Psoas muscle (tissue), 8 donors: ENCODE results near the gene TSNAX. TPM values are rescaled to one million over a fixed set of nuclear protein-coding genes. Genes with fewer than 3 reads are reported as not detected.

ENCODE experiments used
- ATAC-seq, 4 donors: fragments of 200-7000 bp; cut with Tn5 transposase; one replicate each; pipeline ENCODE4 v1.9.1; 2020; ENCODE audit warnings: moderate library complexity in 3 of 4, mild to moderate bottlenecking in 2 of 4
- DNase-seq, 2 donors: peaks; one replicate each; pipeline ENCODE4 v3.0.0-alpha.2; 2020
- H3K27ac ChIP-seq: fragments of 200-600 bp; one replicate; pipeline ENCODE4 v1.8.0; 2022
- H3K27me3 ChIP-seq, 3 donors: fragments of 200-600 bp in 1 of 3; one replicate each; pipeline versions ENCODE4 v1.6.1 to v1.8.0; 2013 to 2022; ENCODE audit warnings: low read length in 2 of 3, mild to moderate bottlenecking in 2 of 3, moderate library complexity in 1 of 3; ENCODE audit not compliant: insufficient read depth in 3 of 3
- H3K36me3 ChIP-seq, 2 donors: fragments of 200-600 bp in 1 of 2; one replicate each; pipeline versions ENCODE4 v1.6.1 to v1.8.0; 2013 to 2022; ENCODE audit warnings: low read depth in 1 of 2, mild to moderate bottlenecking in 1 of 2, moderate library complexity in 1 of 2; ENCODE audit not compliant: insufficient read depth in 1 of 2
- H3K4me1 ChIP-seq: fragments of 200-600 bp; one replicate; pipeline ENCODE4 v1.8.0; 2022
- H3K4me3 ChIP-seq: fragments of 200-600 bp; one replicate; pipeline ENCODE4 v1.8.0; 2022; ENCODE audit warnings: mild to moderate bottlenecking
- H3K9me3 ChIP-seq: fragments of 200-600 bp; one replicate; pipeline ENCODE4 v1.8.0; 2022
- CTCF ChIP-seq: fragments of 200-600 bp; IDR thresholded peaks from one replicate; pipeline ENCODE4 v1.8.0; 2022; ENCODE audit warnings: antibody characterized with exemption
- WGBS, 3 donors: extraction: QIAGEN DNeasy Blood & Tissue Kit; methylation state at CpG; one replicate each; pipeline versions ENCODE4 v1.1.6 to v1.1.7; 2013; 5-methylcytosine and 5-hydroxymethylcytosine counted together
- intact Hi-C, 2 donors: fragments of 100-400 bp; cut with DNase I; formaldehyde crosslinking; loops; one replicate each; pipeline versions ENCODE4 v1.11.0 to v1.14.2; 2022
- polyA plus RNA-seq, 3 donors: library from polyadenylated mRNA; stranded (reverse); fragments of 200-250 nt; gene quantifications; one replicate each; pipeline ENCODE4 v1.2.3, GENCODE V29; 2013
- total RNA-seq, 4 donors: library from RNA; stranded (reverse); fragmentation: NEBNext Ultra II Directional in 2 of 4; extraction: Animal tissue kit (Norgen Biotek cat#: 25700) in 2 of 4; gene quantifications; one replicate each; pipeline versions ENCODE4 v1.2.1 to v1.2.4, GENCODE V29; 2021 to 2023
- donor health status: healthy with polysubstance abuse.
- donor health status: DM: no; HTN: no; CAD: no; lungs with moderate emphysema.
- donor health status: Bipolar disorder and iron deficiency.
- donor health status: healthy.
- donor health status: DM: yes; HTN: yes; CAD: no.
- donor health status: DM: no; HTN: no; CAD: no.
- donor health status: DM: no; HTN: no; CAD: no.
- donor health status: DM: yes; HTN: yes; CAD: no.

TSNAX gene
- total and polyA plus RNA-seq, 7 donors, result 18.0 to 108 (median 41.3) TPM

- intact Hi-C loops, result no loop called here
- H3K4me3 ChIP-seq, result no peak overlapping the region
- ATAC-seq (no peak), DNase-seq (no peak)
- no peak for TF ChIP-seq CTCF
- no peaks in the 10 kb centered on the region for H3K27me3 ChIP-seq
- H3K27ac ChIP-seq, result no peak overlapping the region
- no peaks in the 10 kb centered on the region for H3K4me1 ChIP-seq
- H3K9me3 ChIP-seq, result no peaks in the 10 kb centered on the region
- H3K36me3 ChIP-seq, result no peaks in the 10 kb centered on the region
- WGBS, 3 donors, result 82 to 85% (median 83%) methylated on average over 5 of the region's 5 CpGs
Observed at GRCh38 chr1:231611851-231612250, 83.4 kb downstream of the TSNAX start.

- H3K9me3 ChIP-seq, result no peaks in the 10 kb centered on the region
- no peaks in the 10 kb centered on the region for H3K4me1 ChIP-seq
- WGBS, 3 donors, result 81 to 90% (median 88%) methylated on average over 10 of the region's 10 CpGs
- TF ChIP-seq CTCF, result no peak
- H3K27ac ChIP-seq, result no peak overlapping the region
- H3K4me3 ChIP-seq, result no peak overlapping the region
- no peaks in the 10 kb centered on the region for H3K27me3 ChIP-seq
- intact Hi-C loops, result no loop called here
- no peaks in the 10 kb centered on the region for H3K36me3 ChIP-seq
- ATAC-seq (peak in 1 of 4 donors; percentile 41), DNase-seq (no peak)
Observed at GRCh38 chr1:231612393-231613089, 84.1 kb downstream of the TSNAX start.

- Histone ChIP-seq H3K9me3 (no peaks in the 10 kb centered on the region), H3K4me1 (no peaks in the 10 kb centered on the region), H3K27me3 (no peaks in the 10 kb centered on the region), H3K36me3 (no peaks in the 10 kb centered on the region), H3K4me3 (no peak overlapping the region), H3K27ac (no peak overlapping the region)
- no peak for ATAC-seq
- no peak for TF ChIP-seq CTCF
- DNase-seq, result no peak
- intact Hi-C loops, result no loop called here
- WGBS, 3 donors, result 67 to 75% (median 70%) methylated on average over 7 of the region's 7 CpGs
Observed at GRCh38 chr1:231613419-231614349, 85.2 kb downstream of the TSNAX start.

Other genes starting within 250 kb of the TSNAX start
- gene EXOC8, start 190.8 kb upstream of the TSNAX start, total RNA-seq, result 10 to 100 TPM; 13.7 to 39.9 (median 23.5) TPM
- gene EXOC8, start 190.8 kb upstream of the TSNAX start, polyA plus RNA-seq, result 10 to 100 TPM in 2 of 3 donors, 1 to 10 TPM in 1; 5.2 to 25.4 (median 12.6) TPM
- 1 to 10 TPM; 7.0 to 9.8 (median 9.2) TPM for gene SPRTN, start 190.4 kb upstream of the TSNAX start, total RNA-seq
- gene SPRTN, start 190.4 kb upstream of the TSNAX start, polyA plus RNA-seq, result 10 to 100 TPM in 1 of 3 donors, 1 to 10 TPM in 2; 4.3 to 14.8 (median 6.2) TPM
- gene EGLN1, start 106.4 kb upstream of the TSNAX start, total RNA-seq, result 100 to 1,000 TPM; 158 to 532 (median 327) TPM
- 100 to 1,000 TPM in 2 of 3 donors, 10 to 100 TPM in 1; 52.4 to 596 (median 201) TPM for gene EGLN1, start 106.4 kb upstream of the TSNAX start, polyA plus RNA-seq
- gene DISC1, start 98.1 kb downstream of the TSNAX start, total RNA-seq, result 1 to 10 TPM; 1.2 to 2.8 (median 2.1) TPM
- gene DISC1, start 98.1 kb downstream of the TSNAX start, polyA plus RNA-seq, result 1 to 10 TPM in 1 of 3 donors, under 1 TPM in 2; 0.35 to 1.9 (median 0.88) TPM